ENCODE results near the gene SNTG2. TPM values are rescaled to one million over a fixed set of nuclear protein-coding genes. Genes with fewer than 3 reads are reported as not detected.

The SNTG2 gene
- total RNA-seq, 1 donor from 2014 or later, result 0.47 TPM

DNA sequence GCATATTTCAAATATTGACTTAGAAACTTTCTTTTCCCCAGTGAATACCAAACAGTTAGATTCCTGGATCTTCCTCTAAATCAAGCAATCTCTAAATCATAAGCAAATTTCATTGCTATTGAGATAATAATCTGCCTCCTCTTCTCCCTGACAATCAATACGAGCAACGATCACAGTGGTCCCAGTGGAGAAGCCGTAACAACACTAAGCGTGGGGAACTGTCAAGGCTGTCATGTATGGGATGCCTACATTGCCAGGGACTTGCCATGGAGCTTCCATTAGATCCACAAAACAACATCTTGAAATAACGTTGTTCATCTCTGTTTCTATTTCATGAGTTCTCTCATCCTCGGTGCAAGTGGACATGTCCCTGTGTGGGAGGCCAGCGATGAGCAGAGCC is 61.3 kb downstream of the SNTG2 start:
- no peak overlapping the region for H3K4me3 ChIP-seq
- H3K27ac ChIP-seq (replicated peaks), result no peak overlapping the region
- TF ChIP-seq, protein P1, sequence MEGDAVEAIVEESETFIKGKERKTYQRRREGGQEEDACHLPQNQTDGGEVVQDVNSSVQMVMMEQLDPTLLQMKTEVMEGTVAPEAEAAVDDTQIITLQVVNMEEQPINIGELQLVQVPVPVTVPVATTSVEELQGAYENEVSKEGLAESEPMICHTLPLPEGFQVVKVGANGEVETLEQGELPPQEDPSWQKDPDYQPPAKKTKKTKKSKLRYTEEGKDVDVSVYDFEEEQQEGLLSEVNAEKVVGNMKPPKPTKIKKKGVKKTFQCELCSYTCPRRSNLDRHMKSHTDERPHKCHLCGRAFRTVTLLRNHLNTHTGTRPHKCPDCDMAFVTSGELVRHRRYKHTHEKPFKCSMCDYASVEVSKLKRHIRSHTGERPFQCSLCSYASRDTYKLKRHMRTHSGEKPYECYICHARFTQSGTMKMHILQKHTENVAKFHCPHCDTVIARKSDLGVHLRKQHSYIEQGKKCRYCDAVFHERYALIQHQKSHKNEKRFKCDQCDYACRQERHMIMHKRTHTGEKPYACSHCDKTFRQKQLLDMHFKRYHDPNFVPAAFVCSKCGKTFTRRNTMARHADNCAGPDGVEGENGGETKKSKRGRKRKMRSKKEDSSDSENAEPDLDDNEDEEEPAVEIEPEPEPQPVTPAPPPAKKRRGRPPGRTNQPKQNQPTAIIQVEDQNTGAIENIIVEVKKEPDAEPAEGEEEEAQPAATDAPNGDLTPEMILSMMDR (IDR thresholded peaks at IDR 0.05; ENCODE audit: borderline replicate concordance), result no peak
- intact Hi-C loops (cut with micrococcal nuclease), result no loop called here
- H3K9me3 ChIP-seq (replicated peaks), result no peaks in the 10 kb centered on the region
- peaks cover 18% of the 10 kb centered on the region for H3K4me1 ChIP-seq
- H3K27me3 ChIP-seq (ENCODE audit: low read depth), result peaks cover 25% of the 10 kb centered on the region
- no peaks in the 10 kb centered on the region for H3K36me3 ChIP-seq
- DNase-seq, result no peak

DNA sequence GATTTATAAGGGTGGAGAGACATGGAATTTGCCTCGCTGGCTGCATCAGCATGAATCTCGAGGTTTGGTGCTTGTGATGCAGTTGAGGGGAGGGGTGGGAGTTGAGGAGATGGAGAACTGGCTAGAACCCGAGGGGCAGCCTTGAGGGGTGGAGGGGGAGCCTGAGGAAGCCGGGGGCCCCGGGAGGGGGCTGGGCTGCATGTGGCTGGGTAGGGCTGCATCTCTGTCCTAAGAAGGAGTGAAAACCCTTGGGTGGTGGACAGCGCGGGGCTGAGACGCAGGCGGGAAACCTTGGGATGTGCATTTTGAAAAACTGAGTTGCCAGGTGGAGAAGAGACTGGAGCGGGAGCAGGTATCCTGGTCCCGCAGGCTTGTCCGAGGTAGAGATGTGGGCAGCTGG is 64.2 kb downstream of the SNTG2 start:
- H3K9me3 ChIP-seq (replicated peaks), result no peaks in the 10 kb centered on the region
- peaks cover 30% of the 10 kb centered on the region for H3K27me3 ChIP-seq (ENCODE audit: low read depth)
- no peak for DNase-seq
- H3K4me1 ChIP-seq, result peaks cover 15% of the 10 kb centered on the region
- no peak overlapping the region for H3K4me3 ChIP-seq
- TF ChIP-seq, protein P1 (IDR thresholded peaks at IDR 0.05; ENCODE audit: borderline replicate concordance), result no peak
- intact Hi-C loops (cut with micrococcal nuclease), result no loop called here
- H3K36me3 ChIP-seq, result no peaks in the 10 kb centered on the region
- H3K27ac ChIP-seq (replicated peaks), result no peak overlapping the region

DNA sequence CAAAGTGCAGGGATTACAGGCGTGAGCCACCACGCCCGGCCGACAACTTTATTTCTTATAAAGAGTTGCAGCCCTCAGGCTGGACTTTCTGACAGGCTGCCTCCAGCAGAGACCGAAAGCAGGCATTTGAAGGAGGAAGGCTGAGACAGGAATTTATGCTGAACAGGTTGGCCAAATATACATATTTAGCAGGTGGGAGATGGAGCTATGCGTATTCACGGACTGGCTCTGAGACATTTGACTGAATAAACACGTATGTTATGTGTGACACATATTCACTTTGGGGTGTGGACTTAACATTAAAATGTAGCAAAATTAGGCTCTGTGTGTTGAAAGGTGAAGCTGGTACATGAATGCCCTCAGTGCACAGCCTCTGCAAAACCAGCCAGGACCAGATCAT is 65.9 kb downstream of the SNTG2 start:
- TF ChIP-seq, protein P1 (IDR thresholded peaks at IDR 0.05; ENCODE audit: borderline replicate concordance), result no peak
- Histone ChIP-seq H3K9me3 (replicated peaks) (no peaks in the 10 kb centered on the region), H3K4me3 (no peak overlapping the region), H3K4me1 (no peaks in the 10 kb centered on the region), H3K27me3 (ENCODE audit: low read depth) (peaks cover 30% of the 10 kb centered on the region), H3K36me3 (no peaks in the 10 kb centered on the region), H3K27ac (replicated peaks) (no peak overlapping the region)
- intact Hi-C loops (cut with micrococcal nuclease), result no loop called here
- DNase-seq, result no peak

DNA sequence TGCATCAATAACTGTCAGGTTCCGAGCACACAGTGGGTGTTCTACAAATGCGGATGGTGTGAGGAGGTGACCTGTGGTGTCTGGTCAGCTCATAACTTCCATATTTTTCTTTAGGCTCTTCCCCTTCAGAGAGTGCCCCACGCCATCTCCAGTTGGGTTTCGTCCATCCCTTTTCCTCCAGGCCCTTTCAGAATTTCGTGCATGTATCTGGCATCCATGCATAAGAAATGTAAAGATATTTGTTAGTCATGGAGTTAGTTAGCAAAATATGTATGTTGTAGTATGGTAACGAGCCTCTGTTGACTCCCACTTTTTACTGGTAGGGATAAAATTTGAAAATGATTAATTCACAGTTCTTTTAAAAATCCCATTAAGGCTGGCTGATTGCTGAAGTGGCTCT is 67.2 kb downstream of the SNTG2 start:
- TF ChIP-seq, protein P1 (IDR thresholded peaks at IDR 0.05; ENCODE audit: borderline replicate concordance), result no peak

DNA sequence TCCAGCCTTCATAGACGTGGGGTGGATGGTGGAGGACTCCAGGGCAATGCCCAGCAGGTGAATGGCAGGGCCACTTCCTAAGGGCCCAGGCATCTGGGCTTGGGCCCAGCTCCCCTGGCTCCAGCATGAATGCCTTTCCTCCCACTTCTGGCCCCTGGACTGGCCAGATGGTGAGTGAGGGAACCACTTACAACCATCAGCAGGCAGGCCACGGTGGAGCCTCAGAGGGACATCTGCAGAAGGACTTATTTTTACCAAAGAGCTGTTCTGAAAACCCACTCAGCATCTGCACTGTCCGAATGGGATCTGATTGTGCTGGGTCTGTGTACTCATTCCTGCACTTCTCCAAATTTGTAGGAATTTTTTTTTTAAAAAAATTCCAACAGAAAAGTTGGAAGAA is 69.6 kb downstream of the SNTG2 start:
- TF ChIP-seq, protein P1 (IDR thresholded peaks at IDR 0.05; ENCODE audit: borderline replicate concordance), result no peak
- intact Hi-C loops (cut with micrococcal nuclease), result no loop called here
- H3K27ac ChIP-seq (replicated peaks), result no peak overlapping the region
- no peak overlapping the region for H3K4me3 ChIP-seq
- no peaks in the 10 kb centered on the region for H3K9me3 ChIP-seq (replicated peaks)
- peaks cover 22% of the 10 kb centered on the region for H3K27me3 ChIP-seq (ENCODE audit: low read depth)
- H3K4me1 ChIP-seq, result no peaks in the 10 kb centered on the region
- DNase-seq, result no peak
- no peaks in the 10 kb centered on the region for H3K36me3 ChIP-seq

More for the DNA sequence above, 67.2 kb downstream of the SNTG2 start:
- intact Hi-C loops (cut with micrococcal nuclease), result no loop called here
- Histone ChIP-seq H3K36me3 (no peaks in the 10 kb centered on the region), H3K4me1 (no peaks in the 10 kb centered on the region), H3K27ac (replicated peaks) (no peak overlapping the region), H3K27me3 (ENCODE audit: low read depth) (peaks cover 25% of the 10 kb centered on the region), H3K4me3 (no peak overlapping the region), H3K9me3 (replicated peaks) (no peaks in the 10 kb centered on the region)
- DNase-seq, result no peak

DNA sequence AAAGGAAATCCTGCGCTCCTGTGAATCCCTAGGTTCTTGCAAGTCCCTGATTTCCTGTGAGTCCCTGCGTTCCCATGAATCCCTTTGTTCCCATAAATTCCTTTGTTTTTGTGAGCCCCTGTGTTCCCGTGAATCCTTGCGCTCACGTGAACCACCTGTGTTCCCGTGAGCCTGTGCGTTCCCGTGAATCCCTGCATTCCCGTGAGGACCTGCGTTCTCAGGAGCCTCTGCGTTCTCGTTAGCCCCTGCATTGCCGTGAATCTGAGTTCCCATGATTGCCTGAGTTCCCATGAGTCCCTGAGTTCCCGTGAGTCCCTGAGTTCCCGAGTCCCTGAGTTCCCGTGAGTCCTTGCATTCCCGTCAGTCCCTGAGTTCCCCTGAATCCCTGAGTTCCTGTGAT is 71.5 kb downstream of the SNTG2 start:
- TF ChIP-seq, protein P1 (IDR thresholded peaks at IDR 0.05; ENCODE audit: borderline replicate concordance), result no peak
- no peaks in the 10 kb centered on the region for H3K4me1 ChIP-seq
- H3K27me3 ChIP-seq (ENCODE audit: low read depth), result peaks cover 9% of the 10 kb centered on the region
- no peaks in the 10 kb centered on the region for H3K9me3 ChIP-seq (replicated peaks)
- no peak overlapping the region for H3K27ac ChIP-seq (replicated peaks)
- no peak overlapping the region for H3K4me3 ChIP-seq
- intact Hi-C loops (cut with micrococcal nuclease), result no loop called here
- no peak for DNase-seq
- no peaks in the 10 kb centered on the region for H3K36me3 ChIP-seq

Data from left ventricle myocardium inferior (tissue), 1 donor.